Activated naive CD4-positive, alpha-beta T cell treated with anti-CD3 and anti-CD28 coated beads, Interleukin-2, amount 50 U/mL, for 16 hours (primary cell): ENCODE results near the gene HOXD13.

Experiments
- DNase-seq: peaks from one replicate; pipeline ENCODE4 v3.0.0-alpha.2; 2020

The HOXD13 gene

GRCh38 chr2:176081376-176081836, 11.1 kb upstream of the HOXD13 start:
- DNase-seq = no peak

- DNase-seq = no peak
Measured at GRCh38 chr2:176081837-176082524, 10.5 kb upstream of the HOXD13 start.

GRCh38 chr2:176082525-176082823, 10.0 kb upstream of the HOXD13 start:
- no peak for DNase-seq

- DNase-seq = no peak
Measured at GRCh38 chr2:176082824-176083751, 9.4 kb upstream of the HOXD13 start.

- DNase-seq = no peak
Measured at GRCh38 chr2:176083796-176084261, 8.7 kb upstream of the HOXD13 start, which contains the start of gene EVX2. Gene EVX2 (minus strand): TSS chr2:176083962. CDS start chr2:176083776, 186 bp downstream.

GRCh38 chr2:176084611-176085119, 7.9 kb upstream of the HOXD13 start:
- DNase-seq = no peak

GRCh38 chr2:176085120-176085788, 7.3 kb upstream of the HOXD13 start:
- no peak for DNase-seq

GRCh38 chr2:176085861-176086771, 6.4 kb upstream of the HOXD13 start:
- DNase-seq = no peak

GRCh38 chr2:176087330-176088047, 5.0 kb upstream of the HOXD13 start:
- no peak for DNase-seq

GRCh38 chr2:176088048-176088936, 4.2 kb upstream of the HOXD13 start:
- DNase-seq = no peak

- no peak for DNase-seq
Measured at GRCh38 chr2:176088937-176089842, 3.3 kb upstream of the HOXD13 start.

GRCh38 chr2:176089843-176090395, 2.6 kb upstream of the HOXD13 start:
- DNase-seq = no peak

GRCh38 chr2:176090862-176091261, 1.7 kb upstream of the HOXD13 start:
- DNase-seq = no peak

- no peak for DNase-seq
Measured at GRCh38 chr2:176091329-176092258, 927 bp upstream of the HOXD13 start.

- no peak for DNase-seq
Measured at GRCh38 chr2:176093145-176093897, 800 bp downstream of the HOXD13 start.

- no peak for DNase-seq
Measured at GRCh38 chr2:176093898-176094249, 1.4 kb downstream of the HOXD13 start.

- DNase-seq = no peak
Measured at GRCh38 chr2:176094349-176094748, 1.8 kb downstream of the HOXD13 start.
